CD14-positive monocyte (primary cell): ENCODE data around the gene CAMK1G. TPM values are rescaled to one million over a fixed set of nuclear protein-coding genes. Genes with fewer than 3 reads are reported as not detected.

Experiments
- DNase-seq, 3 donors: peaks; one replicate each; pipeline ENCODE4 v3.0.0-alpha.2; 2011 to 2022
- H2AFZ ChIP-seq: 2 replicates; pipeline ENCODE4 v1.6.0; 2012; ENCODE audit warnings: mild to moderate bottlenecking, low read depth, low read length, inconsistent platforms; ENCODE audit not compliant: insufficient read depth, poor library complexity, severe bottlenecking
- H3K27ac ChIP-seq, 2 donors: 1 replicate in 1 of 2; 2 replicates in 1 of 2; pipeline ENCODE4 v1.5.1; 2012 to 2013; ENCODE audit warnings: low read length in 2 of 2, control low read depth in 1 of 2, inconsistent platforms in 1 of 2, low read depth in 1 of 2, mild to moderate bottlenecking in 1 of 2
- H3K27me3 ChIP-seq, 2 donors: one replicate each; pipeline versions ENCODE4 v1.6.0 to v1.6.1; 2011 to 2013; ENCODE audit warnings: low read length in 2 of 2; ENCODE audit not compliant: control insufficient read depth in 2 of 2, insufficient read depth in 2 of 2
- H3K36me3 ChIP-seq, 2 donors: replicated peaks in 1 of 2; 1 replicate in 1 of 2; 2 replicates in 1 of 2; pipeline versions ENCODE4 v1.5.1 to v1.6.1; 2012 to 2013; ENCODE audit warnings: low read length in 2 of 2, control low read depth in 1 of 2, inconsistent platforms in 1 of 2, mild to moderate bottlenecking in 1 of 2; ENCODE audit not compliant: insufficient read depth in 2 of 2, control insufficient read depth in 1 of 2
- H3K4me1 ChIP-seq, 2 donors: 1 replicate in 1 of 2; 2 replicates in 1 of 2; pipeline versions ENCODE4 v1.5.1 to v1.6.1; 2012 to 2013; ENCODE audit warnings: low read length in 2 of 2, control low read depth in 1 of 2, inconsistent platforms in 1 of 2, mild to moderate bottlenecking in 1 of 2, moderate library complexity in 1 of 2; ENCODE audit not compliant: insufficient read depth in 2 of 2, control insufficient read depth in 1 of 2
- H3K4me2 ChIP-seq: replicated peaks from 2 replicates; pipeline ENCODE3; 2012; ENCODE audit warnings: low read length, moderate library complexity, mild to moderate bottlenecking; ENCODE audit not compliant: poor library complexity, severe bottlenecking; ENCODE audit errors: extremely low read depth
- H3K4me3 ChIP-seq, 3 experiments: fragments of 200-600 bp in 1 of 3; sonication (generic) in 1 of 3; replicated peaks in 1 of 3; 1 replicate in 2 of 3; 2 replicates in 1 of 3; pipeline ENCODE4 v1.5.1; 2011 to 2013; ENCODE audit warnings: low read length in 3 of 3, mild to moderate bottlenecking in 3 of 3, control low read depth in 2 of 3, low read depth in 2 of 3, inconsistent platforms in 1 of 3, moderate library complexity in 1 of 3
- H3K79me2 ChIP-seq: 2 replicates; pipeline ENCODE4 v1.6.0; 2012; ENCODE audit warnings: mild to moderate bottlenecking, control low read depth, inconsistent platforms, low read length, moderate library complexity; ENCODE audit not compliant: insufficient read depth
- H3K9ac ChIP-seq: 2 replicates; pipeline ENCODE4 v1.6.0; 2017; ENCODE audit warnings: low read length, mild to moderate bottlenecking; ENCODE audit not compliant: insufficient read depth, poor library complexity, severe bottlenecking
- H3K9me3 ChIP-seq, 2 donors: replicated peaks in 1 of 2; 1 replicate in 1 of 2; 2 replicates in 1 of 2; pipeline versions ENCODE4 v1.5.1 to v1.6.1; 2012 to 2013; ENCODE audit warnings: low read length in 2 of 2, control low read depth in 1 of 2; ENCODE audit not compliant: control insufficient read depth in 1 of 2, insufficient read depth in 1 of 2
- H4K20me1 ChIP-seq: 2 replicates; pipeline ENCODE4 v1.6.0; 2012; ENCODE audit warnings: mild to moderate bottlenecking, low read length, control low read depth, moderate library complexity; ENCODE audit not compliant: insufficient read depth
- H3K27ac Mint-ChIP-seq, 7 donors: one replicate each; pipeline ENCODE4 v1.8.0; 2020; ENCODE audit warnings: mild to moderate bottlenecking in 7 of 7, mixed read lengths in 7 of 7, moderate library complexity in 6 of 7, inconsistent platforms in 2 of 7
- H3K27me3 Mint-ChIP-seq, 3 donors: one replicate each; pipeline ENCODE4 v1.8.0; 2021 to 2022; ENCODE audit warnings: low read depth in 3 of 3, mild to moderate bottlenecking in 3 of 3, mixed read lengths in 3 of 3, moderate library complexity in 3 of 3, inconsistent platforms in 1 of 3
- H3K36me3 Mint-ChIP-seq, 2 donors: one replicate each; pipeline ENCODE4 v1.8.0; 2020; ENCODE audit warnings: mixed read lengths in 2 of 2, inconsistent platforms in 1 of 2, mild to moderate bottlenecking in 1 of 2
- H3K4me1 Mint-ChIP-seq: one replicate; pipeline ENCODE4 v1.8.0; 2020; ENCODE audit warnings: mild to moderate bottlenecking, mixed read lengths
- H3K4me3 Mint-ChIP-seq, 2 donors: one replicate each; pipeline ENCODE4 v1.8.0; 2020; ENCODE audit warnings: mild to moderate bottlenecking in 2 of 2, mixed read lengths in 2 of 2, moderate library complexity in 1 of 2
- H3K9me3 Mint-ChIP-seq, 7 donors: one replicate each; pipeline ENCODE4 v1.8.0; 2020 to 2022; ENCODE audit warnings: mixed read lengths in 7 of 7, mild to moderate bottlenecking in 6 of 7, moderate library complexity in 6 of 7, inconsistent platforms in 2 of 7
- WGBS: methylation state at CpG from one replicate; pipeline ENCODE4 v1.1.5; 2013; ENCODE audit warnings: missing lambda C conversion rate; ENCODE audit not compliant: insufficient coverage; 5-methylcytosine and 5-hydroxymethylcytosine counted together
- intact Hi-C, 2 donors: fragments of 100-400 bp; cut with micrococcal nuclease; formaldehyde crosslinking; loops; one replicate each; pipeline versions ENCODE4 v1.15.0 to v1.15.1; 2023
- polyA plus RNA-seq, 3 donors: library from polyadenylated mRNA; depleted of rRNA in 1 of 3; unstranded in 2 of 3; stranded (reverse) in 1 of 3; fragments of 300-500 nt in 2 of 3; fragments of >200 nt in 1 of 3; fragmentation: Illumina TruSeq in 2 of 3; gene quantifications; 1 replicate in 2 of 3; 2 replicates in 1 of 3; pipeline ENCODE4 v1.2.3, GENCODE V29; 2012 to 2021
- TF ChIP-seq, protein P1 (sequence below): fragments of 200-600 bp; IDR thresholded peaks from one replicate; pipeline ENCODE4 v1.8.0; 2022; ENCODE audit warnings: antibody characterized with exemption, mild to moderate bottlenecking

The CAMK1G gene
- polyA plus RNA-seq, 3 donors, result not detected

DNA sequence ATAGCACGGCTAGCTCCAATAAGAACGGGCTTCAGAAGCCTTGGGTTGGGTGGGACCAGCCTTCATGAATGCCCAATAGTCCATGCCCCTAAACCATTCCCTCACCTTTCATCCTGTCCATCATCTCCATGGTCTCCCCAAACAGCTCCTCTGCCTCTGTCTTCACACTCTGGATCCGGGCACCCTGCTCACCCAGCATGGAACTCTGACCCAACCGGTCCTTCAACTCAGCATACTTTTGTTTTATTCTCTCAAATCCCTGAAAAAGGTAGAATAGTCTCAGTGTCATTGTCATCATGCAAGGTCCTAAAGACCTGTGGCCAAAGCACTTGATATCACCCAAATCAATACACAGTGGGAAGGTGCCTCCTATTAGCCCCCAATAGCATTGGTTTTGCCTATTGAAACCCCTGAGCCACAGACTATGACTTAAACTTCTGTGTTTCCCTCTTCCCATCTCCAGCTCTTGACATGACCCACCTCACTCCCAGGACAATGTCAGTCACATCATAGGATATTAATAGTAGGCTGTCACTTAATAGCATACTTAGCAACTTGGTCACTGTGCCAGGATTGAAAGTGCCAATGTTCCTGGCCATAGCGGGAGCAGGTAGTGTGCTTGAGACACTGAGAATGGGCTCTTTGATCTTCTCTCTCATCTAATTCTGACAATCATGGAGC lies 33.0 kb downstream of the CAMK1G start:
- no peaks in the 10 kb centered on the region for H3K27me3 ChIP-seq
- intact Hi-C loops, result no loop called here
- 100% methylated on average over 4 of the region's 5 CpGs for WGBS
- H2AFZ ChIP-seq, result no peak overlapping the region
- no peak overlapping the region for H3K9ac ChIP-seq
- Mint-ChIP-seq H3K4me1 (peaks cover 11% of the 10 kb centered on the region), H3K36me3 (no peaks in the 10 kb centered on the region), H3K27ac (no peak overlapping the region), H3K27me3 (peaks cover 8 to 14% (median 12%) of the 10 kb centered on the region in 3 donors), H3K4me3 (no peak overlapping the region), H3K9me3 (peaks cover 0 to 3% (median 0%) of the 10 kb centered on the region in 7 donors)
- no peak overlapping the region for H3K4me3 ChIP-seq
- TF ChIP-seq, protein P1, sequence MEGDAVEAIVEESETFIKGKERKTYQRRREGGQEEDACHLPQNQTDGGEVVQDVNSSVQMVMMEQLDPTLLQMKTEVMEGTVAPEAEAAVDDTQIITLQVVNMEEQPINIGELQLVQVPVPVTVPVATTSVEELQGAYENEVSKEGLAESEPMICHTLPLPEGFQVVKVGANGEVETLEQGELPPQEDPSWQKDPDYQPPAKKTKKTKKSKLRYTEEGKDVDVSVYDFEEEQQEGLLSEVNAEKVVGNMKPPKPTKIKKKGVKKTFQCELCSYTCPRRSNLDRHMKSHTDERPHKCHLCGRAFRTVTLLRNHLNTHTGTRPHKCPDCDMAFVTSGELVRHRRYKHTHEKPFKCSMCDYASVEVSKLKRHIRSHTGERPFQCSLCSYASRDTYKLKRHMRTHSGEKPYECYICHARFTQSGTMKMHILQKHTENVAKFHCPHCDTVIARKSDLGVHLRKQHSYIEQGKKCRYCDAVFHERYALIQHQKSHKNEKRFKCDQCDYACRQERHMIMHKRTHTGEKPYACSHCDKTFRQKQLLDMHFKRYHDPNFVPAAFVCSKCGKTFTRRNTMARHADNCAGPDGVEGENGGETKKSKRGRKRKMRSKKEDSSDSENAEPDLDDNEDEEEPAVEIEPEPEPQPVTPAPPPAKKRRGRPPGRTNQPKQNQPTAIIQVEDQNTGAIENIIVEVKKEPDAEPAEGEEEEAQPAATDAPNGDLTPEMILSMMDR, result no peak
- no peaks in the 10 kb centered on the region for H3K9me3 ChIP-seq
- H3K79me2 ChIP-seq, result no peaks in the 10 kb centered on the region
- H3K27ac ChIP-seq, result no peak overlapping the region
- H3K36me3 ChIP-seq, result no peaks in the 10 kb centered on the region
- DNase-seq, result no peak
- H3K4me1 ChIP-seq, result no peaks in the 10 kb centered on the region
- H4K20me1 ChIP-seq, result no peaks in the 10 kb centered on the region
- H3K4me2 ChIP-seq, result no peak overlapping the region

DNA sequence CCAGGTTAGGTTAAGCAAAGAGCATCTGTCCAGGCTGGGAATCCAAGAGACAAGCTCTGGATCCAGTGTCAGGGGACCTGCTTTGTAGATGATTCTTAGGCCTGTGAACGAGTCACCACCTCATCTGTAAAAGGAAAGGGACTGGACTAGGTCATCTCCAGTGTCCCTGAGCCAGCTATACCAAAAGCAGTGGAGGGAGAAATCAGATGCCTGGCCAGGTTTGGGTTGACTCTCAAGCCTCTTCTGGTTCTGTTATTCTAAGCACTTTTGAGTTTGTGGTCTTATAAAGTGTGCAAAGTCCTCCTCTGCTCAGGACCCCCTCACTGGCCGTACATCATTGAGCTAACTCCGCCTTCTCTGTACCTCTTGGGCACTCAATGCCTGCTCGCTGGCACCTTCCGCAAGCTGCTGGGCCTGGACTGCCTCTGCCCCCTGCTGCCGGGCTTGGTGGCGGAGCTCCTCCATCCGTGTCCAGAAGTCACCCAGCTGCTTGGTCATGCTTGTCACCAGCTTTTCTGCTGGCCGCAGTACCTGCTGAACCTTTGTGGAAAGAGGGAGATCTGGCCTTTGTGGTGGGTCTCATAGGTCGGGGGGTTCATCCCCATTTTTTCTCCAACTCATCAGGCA lies 33.6 kb downstream of the CAMK1G start:
- no peak overlapping the region for H3K4me2 ChIP-seq
- TF ChIP-seq, protein P1, result no peak

More for the DNA sequence above, 33.6 kb downstream of the CAMK1G start:
- Histone ChIP-seq H3K27ac (no peak overlapping the region), H3K9me3 (no peaks in the 10 kb centered on the region), H3K27me3 (no peaks in the 10 kb centered on the region), H3K79me2 (no peaks in the 10 kb centered on the region), H2AFZ (no peak overlapping the region), H4K20me1 (no peaks in the 10 kb centered on the region), H3K9ac (no peak overlapping the region), H3K36me3 (no peaks in the 10 kb centered on the region), H3K4me1 (no peaks in the 10 kb centered on the region), H3K4me3 (no peak overlapping the region)
- no peak overlapping the region for H3K4me3 Mint-ChIP-seq
- H3K27ac Mint-ChIP-seq, result no peak overlapping the region
- no peaks in the 10 kb centered on the region for H3K36me3 Mint-ChIP-seq
- peaks cover 0 to 3% (median 0%) of the 10 kb centered on the region in 7 donors for H3K9me3 Mint-ChIP-seq
- WGBS, result 97% methylated on average over 7 of the region's 10 CpGs
- peaks cover 11% of the 10 kb centered on the region for H3K4me1 Mint-ChIP-seq
- peaks cover 13 to 18% (median 16%) of the 10 kb centered on the region in 3 donors for H3K27me3 Mint-ChIP-seq
- intact Hi-C loops, result no loop called here
- DNase-seq, result no peak
